GM08714 (cell line): ENCODE results near the gene RNF31.
"Not testable (repeated sequence)": the region's sequence is repeated elsewhere in the genome, so short reads cannot be mapped to it uniquely, and the experiment has no call there.

Experiments
- H3K4me3 ChIP-seq: fragments of 200-500 bp; sonication (Bioruptor generic); 2 replicates; pipeline ENCODE4 v1.5.1; 2014; ENCODE audit warnings: mild to moderate bottlenecking, low read length, inconsistent platforms
- ZNF274 ChIP-seq: IDR thresholded peaks from 2 replicates; pipeline ENCODE4 v1.6.1; 2012; ENCODE audit warnings: mild to moderate bottlenecking, low read depth, low read length

RNF31 gene

GRCh38 chr14:24196071-24197055 lies 49.1 kb downstream of the RNF31 start:
- peak overlapping the region; percentile 69 for H3K4me3 ChIP-seq
- no peak for TF ChIP-seq ZNF274

GRCh38 chr14:24197056-24197450 lies 49.8 kb downstream of the RNF31 start:
- peak overlapping the region; percentile 69 for H3K4me3 ChIP-seq
- no peak for TF ChIP-seq ZNF274

GRCh38 chr14:24198814-24199524 lies 51.7 kb downstream of the RNF31 start:
- H3K4me3 ChIP-seq: no peak overlapping the region
- no peak for TF ChIP-seq ZNF274

GRCh38 chr14:24202538-24202937 lies 55.2 kb downstream of the RNF31 start:
- H3K4me3 ChIP-seq: not testable (repeated sequence)

DNA sequence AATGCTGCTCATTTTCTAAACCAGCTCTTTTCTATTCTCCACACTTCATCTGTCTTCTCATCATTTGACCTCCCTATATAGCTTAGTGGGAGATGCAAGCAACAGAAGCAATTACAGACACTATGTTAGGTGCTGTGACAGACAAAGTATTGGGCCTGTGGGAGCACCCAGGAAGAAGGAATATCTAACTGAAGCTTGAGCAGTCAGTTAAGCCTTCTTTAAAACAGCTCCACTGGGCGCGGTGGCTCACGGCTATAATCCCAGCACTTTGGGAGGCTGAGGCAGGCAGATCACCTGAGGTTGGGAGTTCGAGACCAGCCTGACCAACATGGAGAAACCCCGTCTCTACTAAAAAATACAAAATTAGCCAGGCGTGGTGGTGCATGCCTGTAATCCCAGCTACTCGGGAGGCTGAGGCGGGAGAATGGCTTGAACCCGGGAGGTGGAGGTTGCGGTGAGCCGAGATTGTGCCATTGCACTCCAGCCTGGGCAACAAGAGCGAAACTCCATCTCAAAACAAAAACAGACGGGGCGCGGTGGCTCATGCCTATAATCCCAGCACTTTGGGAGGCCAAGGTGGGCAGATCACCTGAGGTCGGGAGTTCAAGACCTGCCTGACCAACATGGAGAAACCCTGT lies 56.1 kb downstream of the RNF31 start:
- not testable (repeated sequence) for H3K4me3 ChIP-seq

DNA sequence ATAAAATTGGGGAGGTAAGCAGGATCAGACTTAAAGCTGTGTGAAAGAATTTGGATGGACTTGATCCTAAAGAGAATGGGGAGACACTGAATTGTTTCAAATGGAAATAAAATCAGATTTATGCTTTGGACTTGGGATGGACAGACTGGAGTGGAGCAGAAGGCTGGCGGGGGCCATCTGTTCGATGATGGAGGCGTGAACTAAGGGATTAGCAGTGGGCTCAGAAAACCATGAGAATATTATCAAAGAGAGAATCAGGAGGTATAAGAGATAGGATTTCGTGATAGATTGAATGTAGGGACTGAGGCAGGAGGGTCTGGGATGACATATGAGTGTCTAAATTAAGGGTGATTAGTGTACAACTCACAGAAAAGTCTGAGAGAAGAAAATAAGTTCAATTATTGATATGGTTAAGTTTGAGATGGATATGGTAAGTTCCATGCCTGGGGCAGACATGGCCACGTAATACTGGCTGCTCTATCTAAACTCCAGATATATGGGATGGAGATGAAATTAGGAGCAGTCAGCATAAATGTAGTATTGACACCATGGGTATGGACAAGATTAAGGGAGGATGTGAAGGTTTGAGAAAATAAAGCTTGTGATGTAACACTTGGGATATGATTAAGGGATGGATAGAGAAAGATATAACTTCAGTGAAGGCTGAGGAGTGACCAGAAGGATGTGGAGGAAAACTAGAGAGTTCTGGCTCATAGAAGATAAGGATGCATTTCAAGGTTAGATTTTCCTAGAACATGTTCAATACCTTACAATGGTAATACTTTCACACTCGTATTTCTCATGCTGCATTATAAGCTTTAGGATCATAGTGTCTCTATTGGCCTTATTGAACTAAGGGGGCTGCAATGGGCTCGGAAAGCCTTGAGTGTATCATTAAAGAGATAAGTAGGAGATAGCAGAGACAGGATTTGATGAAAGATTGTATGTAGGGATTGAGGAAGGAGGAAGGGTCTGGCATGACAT lies 57.2 kb downstream of the RNF31 start:
- no peak for TF ChIP-seq ZNF274
- H3K4me3 ChIP-seq: no peak overlapping the region

DNA sequence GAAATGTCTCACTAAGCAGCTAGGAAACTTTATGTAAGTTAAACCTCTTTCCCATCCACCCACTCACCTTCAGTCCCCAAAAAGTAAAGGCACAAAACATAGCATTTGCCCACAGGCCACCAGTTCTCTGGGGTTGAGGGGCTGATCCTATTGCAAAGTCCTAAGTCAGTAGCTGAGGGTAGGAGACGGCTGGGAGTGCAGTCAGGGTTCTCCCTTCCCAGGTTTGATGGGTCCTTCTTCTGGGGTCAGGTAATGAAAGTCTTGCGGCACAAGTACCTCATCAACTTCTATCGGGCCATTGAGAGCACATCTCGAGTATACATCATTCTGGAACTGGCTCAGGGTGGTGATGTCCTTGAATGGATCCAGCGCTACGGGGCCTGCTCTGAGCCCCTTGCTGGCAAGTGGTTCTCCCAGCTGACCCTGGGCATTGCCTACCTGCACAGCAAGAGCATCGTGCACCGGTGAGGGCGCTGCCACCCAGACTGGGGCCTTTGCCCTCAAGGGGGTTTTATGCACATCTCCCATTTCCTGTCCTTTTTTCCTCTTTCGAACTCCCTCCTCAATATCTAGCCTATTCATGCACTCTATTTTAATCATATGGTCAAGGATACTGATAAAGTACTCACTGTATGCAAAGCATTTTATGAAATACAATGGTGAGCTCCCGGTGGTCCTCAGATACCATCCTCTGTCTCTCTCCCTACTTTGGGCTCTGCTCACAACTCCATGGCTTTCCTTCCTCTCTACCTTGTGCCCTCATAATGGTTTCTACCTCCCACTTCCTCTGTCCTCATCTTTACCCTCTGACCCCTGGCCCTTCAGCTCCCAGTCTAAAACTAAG lies 59.2 kb downstream of the RNF31 start:
- no peak overlapping the region for H3K4me3 ChIP-seq
- TF ChIP-seq ZNF274: no peak

DNA sequence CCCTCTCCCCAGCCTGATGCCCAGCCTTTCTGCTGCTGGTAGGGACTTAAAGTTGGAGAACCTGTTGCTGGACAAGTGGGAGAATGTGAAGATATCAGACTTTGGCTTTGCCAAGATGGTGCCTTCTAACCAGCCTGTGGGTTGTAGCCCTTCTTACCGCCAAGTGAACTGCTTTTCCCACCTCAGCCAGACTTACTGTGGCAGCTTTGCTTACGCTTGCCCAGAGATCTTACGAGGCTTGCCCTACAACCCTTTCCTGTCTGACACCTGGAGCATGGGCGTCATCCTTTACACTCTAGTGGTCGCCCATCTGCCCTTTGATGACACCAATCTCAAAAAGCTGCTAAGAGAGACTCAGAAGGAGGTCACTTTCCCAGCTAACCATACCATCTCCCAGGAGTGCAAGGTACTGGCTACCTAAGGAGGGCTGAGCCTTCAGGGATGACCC lies 59.8 kb downstream of the RNF31 start:
- no peak for TF ChIP-seq ZNF274
- no peak overlapping the region for H3K4me3 ChIP-seq

DNA sequence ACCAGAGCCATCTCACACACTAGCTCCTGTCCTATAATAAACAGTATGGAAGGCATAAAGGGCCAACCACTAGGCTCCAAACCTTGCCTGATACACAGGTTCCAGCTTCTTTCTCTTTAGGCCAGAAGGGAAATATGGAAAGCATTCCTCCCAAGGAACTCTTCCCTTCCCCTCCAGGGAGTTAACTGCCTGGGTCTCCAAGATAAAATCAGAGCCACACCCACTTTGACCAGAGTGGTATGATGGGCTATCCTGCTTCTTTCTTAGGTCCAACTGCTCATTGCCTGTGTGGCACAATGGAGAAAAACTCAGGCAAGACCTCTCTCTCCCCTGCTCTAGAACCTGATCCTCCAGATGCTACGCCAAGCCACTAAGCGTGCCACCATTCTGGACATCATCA lies 60.3 kb downstream of the RNF31 start:
- H3K4me3 ChIP-seq: no peak overlapping the region
- no peak for TF ChIP-seq ZNF274
